ENCODE data around the gene HELZ. TPM values are rescaled to one million over a fixed set of nuclear protein-coding genes. Genes with fewer than 3 reads are reported as not detected.
"Not testable (repeated sequence)": the region's sequence is repeated elsewhere in the genome, so short reads cannot be mapped to it uniquely, and the experiment has no call there.

Gene HELZ
- total RNA-seq, 1 donor = 89.8 TPM

DNA sequence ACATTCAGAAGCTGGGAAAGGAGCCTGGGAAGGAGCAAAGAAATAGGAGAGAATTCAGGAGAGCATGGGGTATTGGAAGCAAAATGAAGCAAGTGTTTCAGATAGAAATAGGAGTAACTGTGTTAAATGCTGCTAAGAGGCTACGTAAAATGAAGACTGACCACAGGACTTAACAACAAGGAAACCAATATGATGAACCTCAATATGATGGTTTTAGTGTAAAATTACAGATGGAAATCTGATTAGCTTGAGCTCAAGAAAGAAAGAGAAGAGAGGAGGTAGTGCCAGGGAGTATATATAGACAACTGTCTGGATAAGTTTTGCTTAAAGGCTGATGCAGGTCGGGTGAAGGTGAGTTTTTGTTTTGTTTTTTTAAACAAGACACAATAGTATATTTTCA, 92.2 kb downstream of the HELZ start:
- TF ChIP-seq, protein P1, sequence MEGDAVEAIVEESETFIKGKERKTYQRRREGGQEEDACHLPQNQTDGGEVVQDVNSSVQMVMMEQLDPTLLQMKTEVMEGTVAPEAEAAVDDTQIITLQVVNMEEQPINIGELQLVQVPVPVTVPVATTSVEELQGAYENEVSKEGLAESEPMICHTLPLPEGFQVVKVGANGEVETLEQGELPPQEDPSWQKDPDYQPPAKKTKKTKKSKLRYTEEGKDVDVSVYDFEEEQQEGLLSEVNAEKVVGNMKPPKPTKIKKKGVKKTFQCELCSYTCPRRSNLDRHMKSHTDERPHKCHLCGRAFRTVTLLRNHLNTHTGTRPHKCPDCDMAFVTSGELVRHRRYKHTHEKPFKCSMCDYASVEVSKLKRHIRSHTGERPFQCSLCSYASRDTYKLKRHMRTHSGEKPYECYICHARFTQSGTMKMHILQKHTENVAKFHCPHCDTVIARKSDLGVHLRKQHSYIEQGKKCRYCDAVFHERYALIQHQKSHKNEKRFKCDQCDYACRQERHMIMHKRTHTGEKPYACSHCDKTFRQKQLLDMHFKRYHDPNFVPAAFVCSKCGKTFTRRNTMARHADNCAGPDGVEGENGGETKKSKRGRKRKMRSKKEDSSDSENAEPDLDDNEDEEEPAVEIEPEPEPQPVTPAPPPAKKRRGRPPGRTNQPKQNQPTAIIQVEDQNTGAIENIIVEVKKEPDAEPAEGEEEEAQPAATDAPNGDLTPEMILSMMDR (IDR thresholded peaks at IDR 0.05; ENCODE audit: insufficient read depth, low read depth, low read length) = no peak
- no peak overlapping the region for H3K4me3 ChIP-seq (ENCODE audit: low read depth, low read length)
- no peak for DNase-seq (ENCODE audit: low read depth)

DNA sequence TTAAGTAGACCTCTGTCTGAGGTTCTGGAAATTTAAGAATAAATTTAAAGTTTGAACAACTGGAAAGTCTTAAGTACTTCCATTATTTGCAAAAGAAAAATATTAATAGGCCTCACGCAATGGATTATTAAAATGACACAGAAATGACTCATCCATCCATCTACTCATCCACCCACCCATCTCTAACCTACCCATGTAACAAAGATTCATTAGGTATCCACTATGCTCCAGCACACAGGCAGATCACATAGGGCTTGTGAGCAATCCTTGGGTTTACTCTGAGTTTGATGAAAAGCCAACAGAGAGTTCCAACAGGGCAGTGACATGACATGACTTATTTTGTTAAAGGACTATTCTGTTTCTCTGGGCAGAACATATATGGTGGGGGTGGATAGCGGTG, 93.3 kb downstream of the HELZ start:
- no peak overlapping the region for H3K4me3 ChIP-seq (ENCODE audit: low read depth, low read length)
- TF ChIP-seq, protein P1 (IDR thresholded peaks at IDR 0.05; ENCODE audit: insufficient read depth, low read depth, low read length) = no peak
- peak; percentile 31 for DNase-seq (ENCODE audit: low read depth)

- no peak for DNase-seq (ENCODE audit: low read depth)
- TF ChIP-seq, protein P1 (IDR thresholded peaks at IDR 0.05; ENCODE audit: insufficient read depth, low read depth, low read length) = no peak
Measured at GRCh38 chr17:67150826-67151225, 94.2 kb downstream of the HELZ start.

DNA sequence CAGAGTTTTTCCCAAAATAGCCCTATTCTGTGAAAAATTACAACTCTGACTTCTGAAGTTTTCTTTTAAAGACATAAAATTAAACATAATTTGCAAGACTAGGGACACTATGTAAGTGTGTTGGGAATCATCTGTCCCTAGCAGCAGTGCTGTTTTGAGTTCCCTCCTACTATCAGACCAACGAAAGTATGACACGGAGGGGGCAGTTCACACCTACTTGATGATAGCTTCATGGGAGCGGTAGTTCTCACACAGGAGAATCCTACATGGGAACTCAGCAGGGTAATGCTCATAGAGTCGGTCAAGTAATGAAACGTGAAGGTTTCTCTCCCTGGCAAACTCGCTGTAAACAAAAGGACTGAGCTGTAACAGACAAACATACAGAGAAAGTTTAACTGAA, 96.6 kb downstream of the HELZ start:
- TF ChIP-seq, protein P1 (IDR thresholded peaks at IDR 0.05; ENCODE audit: insufficient read depth, low read depth, low read length) = no peak
- H3K4me3 ChIP-seq (ENCODE audit: low read depth, low read length) = no peak overlapping the region
- no peak for DNase-seq (ENCODE audit: low read depth)

More at GRCh38 chr17:67150826-67151225, 94.2 kb downstream of the HELZ start:
- no peak overlapping the region for H3K4me3 ChIP-seq (ENCODE audit: low read depth, low read length)

DNA sequence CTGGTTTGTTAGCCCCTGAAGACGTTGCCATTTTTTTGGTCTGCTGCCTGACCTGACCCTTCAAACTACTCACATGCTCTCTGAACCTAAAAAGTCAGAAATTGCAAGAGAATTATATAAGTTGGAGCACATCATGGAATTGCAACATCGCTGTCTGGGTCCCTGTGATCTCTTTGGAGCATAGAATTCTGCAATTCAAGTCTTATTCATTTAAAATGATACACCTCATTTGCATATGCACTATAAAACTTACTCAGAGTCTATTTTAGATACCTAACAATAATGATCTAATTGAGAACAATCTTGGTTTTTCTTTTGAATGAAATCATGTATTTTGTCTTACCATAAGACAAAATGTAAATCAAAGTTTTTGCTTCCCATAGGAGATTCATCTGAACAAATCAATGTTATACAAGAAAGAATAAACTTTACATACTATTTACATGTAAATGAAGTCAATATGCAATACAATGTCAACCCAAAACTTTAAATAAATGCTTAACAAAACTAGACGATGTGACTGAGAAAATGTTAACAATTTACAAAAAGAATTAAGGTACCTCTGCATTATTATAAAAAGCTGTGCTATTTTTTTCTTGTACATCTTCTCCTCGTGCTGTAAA, 99.7 kb downstream of the HELZ start:
- DNase-seq (ENCODE audit: low read depth) = no peak
- no peak overlapping the region for H3K4me3 ChIP-seq (ENCODE audit: low read depth, low read length)
- TF ChIP-seq, protein P1 (IDR thresholded peaks at IDR 0.05; ENCODE audit: insufficient read depth, low read depth, low read length) = no peak

DNA sequence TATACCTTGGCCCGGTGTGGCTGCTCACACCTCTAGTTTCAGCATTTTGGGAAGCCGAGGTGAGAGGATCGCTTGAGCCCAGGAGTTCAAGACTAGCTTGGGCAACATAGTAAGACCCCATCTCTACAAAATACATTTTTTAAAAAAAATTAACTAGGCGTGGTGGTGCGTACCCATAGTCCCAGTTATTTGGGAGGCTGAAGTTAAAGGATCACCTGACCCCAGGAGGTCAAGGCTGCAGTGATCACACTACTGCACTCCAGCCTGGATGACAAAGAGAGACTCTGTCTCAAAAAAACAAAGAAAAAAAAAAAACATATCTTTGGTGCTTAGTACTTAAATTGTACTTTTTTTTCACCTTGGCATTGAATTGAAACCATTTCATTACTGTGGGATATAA, 101.7 kb downstream of the HELZ start:
- H3K4me3 ChIP-seq (ENCODE audit: low read depth, low read length) = no peak overlapping the region
- TF ChIP-seq, protein P1 (IDR thresholded peaks at IDR 0.05; ENCODE audit: insufficient read depth, low read depth, low read length) = no peak
- no peak for DNase-seq (ENCODE audit: low read depth)

DNA sequence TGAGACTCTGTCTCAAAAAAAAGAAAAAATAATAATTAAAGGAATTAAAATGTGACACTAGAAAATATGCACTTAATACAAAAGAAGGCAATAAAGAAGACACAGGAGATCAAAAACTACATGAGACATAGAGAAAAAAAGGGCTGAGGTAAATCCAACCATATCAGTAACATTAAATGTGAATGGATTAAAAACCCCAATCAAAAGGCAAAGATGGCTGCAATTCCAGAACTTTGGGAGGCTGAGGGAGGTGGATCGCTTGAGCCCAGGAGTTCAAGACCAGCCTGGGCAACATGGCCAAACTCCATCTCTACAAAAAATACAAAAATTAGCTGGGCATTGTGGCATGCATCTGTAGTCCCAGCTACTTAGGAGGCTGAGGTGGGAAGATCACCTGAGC, 103.0 kb downstream of the HELZ start:
- not testable (repeated sequence) for H3K4me3 ChIP-seq (ENCODE audit: low read depth, low read length); DNase-seq (ENCODE audit: low read depth)

Data from fibroblast of villous mesenchyme (primary cell).